SK-N-SH treated with all-trans-retinoic acid at 6 μM for 48 hours (cell line): ENCODE measurements around the gene RSPRY1.

ENCODE experiments used
- ARNTL ChIP-seq: fragments of 450-650 bp; formaldehyde crosslinking; IDR thresholded peaks from 2 replicates; pipeline ENCODE4 v1.5.0; 2020; ENCODE audit warnings: low read depth, mild to moderate bottlenecking, moderate library complexity, borderline replicate concordance
- RARB ChIP-seq: fragments of 250-450 bp; sonication (Bioruptor Pico); IDR thresholded peaks from 2 replicates; pipeline ENCODE4 v1.8.0; 2021; ENCODE audit warnings: mild to moderate bottlenecking, moderate library complexity
- SNAI2 ChIP-seq: fragments of 250-450 bp; sonication (Bioruptor Pico); IDR thresholded peaks from 2 replicates; pipeline ENCODE4 v1.5.0; 2020; ENCODE audit warnings: mild to moderate bottlenecking, moderate library complexity
- ZNF565 ChIP-seq: fragments of 450-650 bp; formaldehyde crosslinking; conservative IDR thresholded peaks from 2 replicates; pipeline ENCODE4 v1.5.0; 2020; ENCODE audit warnings: low read depth, mild to moderate bottlenecking, moderate library complexity
- TF ChIP-seq, protein P1 (sequence below): fragments of 250-450 bp; sonication (Bioruptor Pico); IDR thresholded peaks from 2 replicates; pipeline ENCODE4 v1.8.0; 2020; ENCODE audit warnings: mild to moderate bottlenecking, moderate library complexity, borderline replicate concordance

DNA sequence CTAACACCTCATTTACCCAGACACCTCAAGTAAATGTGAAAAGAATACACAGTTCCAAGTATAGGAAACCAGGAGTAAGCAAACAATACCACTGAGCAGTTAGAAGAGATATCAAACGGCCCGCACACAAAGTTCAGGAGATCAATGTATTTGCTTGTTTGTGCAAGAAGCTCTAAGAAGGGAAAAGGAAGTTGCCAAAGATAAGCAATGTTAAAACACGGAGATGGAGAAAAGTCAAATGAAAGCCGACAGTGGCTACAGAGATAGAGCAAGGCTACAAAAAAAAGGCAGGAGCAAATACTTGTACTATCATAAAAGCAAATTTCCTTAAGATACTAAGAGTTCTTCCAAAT, 29.8 kb upstream of the RSPRY1 start:
- TF ChIP-seq RARB (CRISPR knock-in tag) (no peak), ARNTL (CRISPR knock-in tag) (no peak), ZNF565 (CRISPR knock-in tag) (no peak), SNAI2 (CRISPR knock-in tag) (no peak)
- TF ChIP-seq, protein P1, sequence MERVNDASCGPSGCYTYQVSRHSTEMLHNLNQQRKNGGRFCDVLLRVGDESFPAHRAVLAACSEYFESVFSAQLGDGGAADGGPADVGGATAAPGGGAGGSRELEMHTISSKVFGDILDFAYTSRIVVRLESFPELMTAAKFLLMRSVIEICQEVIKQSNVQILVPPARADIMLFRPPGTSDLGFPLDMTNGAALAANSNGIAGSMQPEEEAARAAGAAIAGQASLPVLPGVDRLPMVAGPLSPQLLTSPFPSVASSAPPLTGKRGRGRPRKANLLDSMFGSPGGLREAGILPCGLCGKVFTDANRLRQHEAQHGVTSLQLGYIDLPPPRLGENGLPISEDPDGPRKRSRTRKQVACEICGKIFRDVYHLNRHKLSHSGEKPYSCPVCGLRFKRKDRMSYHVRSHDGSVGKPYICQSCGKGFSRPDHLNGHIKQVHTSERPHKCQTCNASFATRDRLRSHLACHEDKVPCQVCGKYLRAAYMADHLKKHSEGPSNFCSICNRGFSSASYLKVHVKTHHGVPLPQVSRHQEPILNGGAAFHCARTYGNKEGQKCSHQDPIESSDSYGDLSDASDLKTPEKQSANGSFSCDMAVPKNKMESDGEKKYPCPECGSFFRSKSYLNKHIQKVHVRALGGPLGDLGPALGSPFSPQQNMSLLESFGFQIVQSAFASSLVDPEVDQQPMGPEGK = no peak
